ENCODE data around the gene SLC24A4. TPM values are rescaled to one million over a fixed set of nuclear protein-coding genes. Genes with fewer than 3 reads are reported as not detected.

The SLC24A4 gene
- total and polyA plus RNA-seq, 10 donors = 0.29 to 8.9 (median 4.2) TPM

DNA sequence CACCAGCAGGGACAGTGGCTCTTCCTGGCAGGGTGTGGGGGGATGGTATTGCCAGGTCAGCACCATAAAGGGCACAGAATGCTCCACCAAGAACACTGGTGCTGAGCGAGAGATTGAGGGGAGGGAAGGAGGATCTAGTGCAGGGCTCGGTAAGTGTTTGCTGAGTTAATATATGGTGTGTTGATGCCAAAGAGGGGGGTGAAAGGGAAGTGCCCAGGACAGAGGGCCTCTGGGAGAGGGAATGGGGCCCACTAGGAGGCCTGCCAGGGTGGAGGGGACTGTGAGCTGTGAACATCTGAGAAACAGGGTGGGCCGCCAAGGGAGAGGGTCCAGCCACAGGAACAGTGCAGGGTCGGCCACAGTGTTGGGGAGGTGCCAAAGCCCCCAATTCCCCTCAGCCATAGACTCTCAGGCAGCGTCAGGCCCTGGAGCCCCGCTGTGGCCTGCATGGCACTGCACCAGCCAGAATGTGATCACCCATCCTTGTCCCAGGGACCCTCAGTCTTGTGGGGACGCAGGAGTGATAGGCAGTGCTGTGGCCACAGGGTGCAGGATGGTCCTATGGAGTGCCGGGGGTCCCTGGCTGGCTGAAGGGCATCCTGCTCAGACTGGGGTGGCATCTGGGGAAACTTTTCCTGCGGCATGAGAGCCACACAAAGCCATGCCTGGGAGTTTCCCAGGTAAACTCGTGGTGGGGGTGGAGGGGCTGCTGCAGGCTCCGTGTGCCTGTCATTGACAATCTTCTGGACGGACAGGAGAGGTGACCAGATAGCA is 202.5 kb downstream of the SLC24A4 start:
- Histone ChIP-seq H3K27me3 (replicated peaks in 1 of 7) (no peaks in the 10 kb centered on the region), H3K27ac (peak overlapping the region in 5 of 8 donors; percentile 15 to 76 (median 43)), H3K9me3 (no peaks in the 10 kb centered on the region), H3K4me3 (no peak overlapping the region), H3K36me3 (peaks cover 0 to 5% (median 0%) of the 10 kb centered on the region in 6 donors), H3K4me1 (peaks cover 9 to 98% (median 45%) of the 10 kb centered on the region in 6 donors)
- no peak for TF ChIP-seq POLR2A (IDR thresholded peaks at IDR 0.05)
- TF ChIP-seq, protein P1, sequence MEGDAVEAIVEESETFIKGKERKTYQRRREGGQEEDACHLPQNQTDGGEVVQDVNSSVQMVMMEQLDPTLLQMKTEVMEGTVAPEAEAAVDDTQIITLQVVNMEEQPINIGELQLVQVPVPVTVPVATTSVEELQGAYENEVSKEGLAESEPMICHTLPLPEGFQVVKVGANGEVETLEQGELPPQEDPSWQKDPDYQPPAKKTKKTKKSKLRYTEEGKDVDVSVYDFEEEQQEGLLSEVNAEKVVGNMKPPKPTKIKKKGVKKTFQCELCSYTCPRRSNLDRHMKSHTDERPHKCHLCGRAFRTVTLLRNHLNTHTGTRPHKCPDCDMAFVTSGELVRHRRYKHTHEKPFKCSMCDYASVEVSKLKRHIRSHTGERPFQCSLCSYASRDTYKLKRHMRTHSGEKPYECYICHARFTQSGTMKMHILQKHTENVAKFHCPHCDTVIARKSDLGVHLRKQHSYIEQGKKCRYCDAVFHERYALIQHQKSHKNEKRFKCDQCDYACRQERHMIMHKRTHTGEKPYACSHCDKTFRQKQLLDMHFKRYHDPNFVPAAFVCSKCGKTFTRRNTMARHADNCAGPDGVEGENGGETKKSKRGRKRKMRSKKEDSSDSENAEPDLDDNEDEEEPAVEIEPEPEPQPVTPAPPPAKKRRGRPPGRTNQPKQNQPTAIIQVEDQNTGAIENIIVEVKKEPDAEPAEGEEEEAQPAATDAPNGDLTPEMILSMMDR (IDR thresholded peaks at IDR 0.05 in 8 of 11, conservative IDR thresholded peaks at IDR 0.05 in 3 of 11) = no peak
- peak in 1 of 3 donors; percentile 24 for TF ChIP-seq POLR2AphosphoS5 (IDR thresholded peaks at IDR 0.05)
- WGBS, 5 donors = 72 to 81% (median 77%) methylated on average over 6 to 12 of the region's 12 CpGs
- no peak for DNase-seq
- intact Hi-C loops (cut with DNase I; ENCODE audit: low total_unique reads) = no loop called here

DNA sequence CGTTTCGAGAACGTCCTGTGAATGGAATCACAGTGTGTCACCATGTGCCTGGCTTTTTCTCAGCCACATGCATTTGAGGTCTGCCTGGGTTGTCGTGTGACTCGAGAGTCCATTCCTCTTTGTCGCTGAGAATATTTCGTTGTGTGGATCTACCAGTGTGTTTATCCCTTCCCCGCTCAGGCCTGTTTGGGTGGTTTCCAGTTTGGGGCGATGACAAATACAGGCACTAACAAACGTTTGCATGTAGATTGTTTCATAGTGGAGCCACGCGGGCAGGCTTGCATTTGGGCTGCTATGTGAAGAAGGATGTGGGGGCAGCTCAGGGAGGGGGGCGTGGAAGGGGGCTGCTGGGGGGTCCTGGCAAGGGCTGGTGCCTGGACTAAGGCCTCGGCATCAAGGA is 204.8 kb downstream of the SLC24A4 start:
- peaks cover 12 to 99% (median 66%) of the 10 kb centered on the region in 6 donors for H3K4me1 ChIP-seq
- no peak overlapping the region for H3K4me3 ChIP-seq
- no peaks in the 10 kb centered on the region for H3K9me3 ChIP-seq
- 80 to 84% (median 83%) methylated on average over 13 to 14 of the region's 14 CpGs for WGBS, 5 donors
- H3K27me3 ChIP-seq (replicated peaks in 1 of 7) = no peaks in the 10 kb centered on the region
- H3K36me3 ChIP-seq = peaks cover 0 to under 1% (median 0%) of the 10 kb centered on the region in 6 donors
- H3K27ac ChIP-seq = peak overlapping the region in 2 of 8 donors; percentile 2 to 85
- intact Hi-C loops (cut with DNase I; ENCODE audit: low total_unique reads) = no loop called here
- DNase-seq = no peak
- TF ChIP-seq POLR2A (IDR thresholded peaks at IDR 0.05) (no peak), POLR2AphosphoS5 (IDR thresholded peaks at IDR 0.05) (no peak)
- TF ChIP-seq, protein P1 (IDR thresholded peaks at IDR 0.05 in 8 of 11, conservative IDR thresholded peaks at IDR 0.05 in 3 of 11) = no peak

DNA sequence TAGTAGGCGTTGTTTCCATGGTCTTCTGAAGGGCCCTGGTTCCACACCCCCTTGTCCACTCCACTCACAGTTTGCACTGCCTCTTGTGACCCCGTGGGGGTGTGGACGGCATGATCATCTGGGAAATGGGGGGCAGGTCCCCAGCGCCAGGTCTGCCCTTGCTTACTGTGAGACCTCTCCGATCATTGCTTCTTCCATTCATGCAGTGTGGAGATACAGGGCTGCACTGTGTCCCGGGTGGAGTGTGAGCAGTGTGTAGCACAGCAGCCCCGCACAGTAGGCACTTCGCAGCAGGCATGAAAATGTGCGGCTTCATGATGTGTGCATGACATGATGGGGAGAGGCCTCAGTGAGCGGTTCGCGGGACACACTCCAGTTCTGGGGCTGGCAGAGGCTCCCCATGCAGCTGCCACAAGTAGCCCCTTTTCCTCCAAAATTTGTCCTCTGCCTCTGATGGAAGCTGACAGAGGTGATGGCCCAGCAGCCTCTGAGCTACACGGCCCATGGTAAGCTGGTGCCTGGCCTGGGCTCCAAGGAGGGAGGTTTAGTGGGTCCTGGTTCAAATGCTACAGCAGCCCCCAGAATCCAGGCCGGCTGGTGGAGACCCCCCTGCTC is 205.6 kb downstream of the SLC24A4 start:
- no peak for DNase-seq
- Histone ChIP-seq H3K4me1 (peaks cover 15 to 99% (median 68%) of the 10 kb centered on the region in 6 donors), H3K27me3 (replicated peaks in 1 of 7) (no peaks in the 10 kb centered on the region), H3K27ac (peak overlapping the region in 7 of 8 donors; percentile 52 to 85 (median 75)), H3K4me3 (no peak overlapping the region), H3K36me3 (peaks cover 0 to 8% (median 0%) of the 10 kb centered on the region in 6 donors), H3K9me3 (no peaks in the 10 kb centered on the region)
- intact Hi-C loops (cut with DNase I; ENCODE audit: low total_unique reads) = no loop called here
- TF ChIP-seq, protein P1 (IDR thresholded peaks at IDR 0.05 in 8 of 11, conservative IDR thresholded peaks at IDR 0.05 in 3 of 11) = no peak
- no peak for TF ChIP-seq POLR2AphosphoS5 (IDR thresholded peaks at IDR 0.05)
- TF ChIP-seq POLR2A (IDR thresholded peaks at IDR 0.05) = no peak
- 83 to 96% (median 96%) methylated on average over 8 to 14 of the region's 14 CpGs for WGBS, 5 donors

DNA sequence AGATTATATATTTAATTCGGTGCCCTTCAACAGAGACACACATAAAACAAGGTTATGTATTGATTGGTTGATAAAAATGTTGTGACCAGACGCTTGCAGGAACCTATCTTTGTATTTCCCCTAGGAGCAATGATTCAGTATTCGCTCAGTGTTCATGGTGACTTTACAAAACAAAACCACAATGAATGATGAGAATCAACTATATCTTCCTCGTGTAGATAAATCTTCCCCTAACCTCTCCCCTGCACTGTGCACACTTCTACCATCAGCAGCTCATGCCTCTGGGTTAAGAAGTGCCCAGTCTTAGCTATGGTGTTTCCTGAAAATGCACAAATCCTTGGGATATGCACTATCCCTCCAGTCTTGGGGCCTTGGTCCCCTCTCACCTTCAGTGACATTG is 206.9 kb downstream of the SLC24A4 start:
- H3K27ac ChIP-seq = peak overlapping the region in 7 of 8 donors; percentile 52 to 85 (median 75)
- no peaks in the 10 kb centered on the region for H3K27me3 ChIP-seq (replicated peaks in 1 of 7)
- H3K36me3 ChIP-seq = peaks cover 0 to 8% (median 0%) of the 10 kb centered on the region in 6 donors
- WGBS, 5 donors = 35 to 50% (median 38%) methylated on average over 4 of the region's 4 CpGs
- no peak for TF ChIP-seq POLR2A (IDR thresholded peaks at IDR 0.05)
- TF ChIP-seq POLR2AphosphoS5 (IDR thresholded peaks at IDR 0.05) = no peak
- TF ChIP-seq, protein P1 (IDR thresholded peaks at IDR 0.05 in 8 of 11, conservative IDR thresholded peaks at IDR 0.05 in 3 of 11) = no peak
- H3K4me1 ChIP-seq = peaks cover 12 to 99% (median 62%) of the 10 kb centered on the region in 6 donors
- no peak for DNase-seq
- no peaks in the 10 kb centered on the region for H3K9me3 ChIP-seq
- intact Hi-C loops (cut with DNase I; ENCODE audit: low total_unique reads) = no loop called here
- H3K4me3 ChIP-seq = no peak overlapping the region

Measured in spleen (tissue), 11 donors.